ENCODE measurements around the gene FGF3.
"Not testable (repeated sequence)": the region's sequence is repeated elsewhere in the genome, so short reads cannot be mapped to it uniquely, and the experiment has no call there.

FGF3 gene

DNA sequence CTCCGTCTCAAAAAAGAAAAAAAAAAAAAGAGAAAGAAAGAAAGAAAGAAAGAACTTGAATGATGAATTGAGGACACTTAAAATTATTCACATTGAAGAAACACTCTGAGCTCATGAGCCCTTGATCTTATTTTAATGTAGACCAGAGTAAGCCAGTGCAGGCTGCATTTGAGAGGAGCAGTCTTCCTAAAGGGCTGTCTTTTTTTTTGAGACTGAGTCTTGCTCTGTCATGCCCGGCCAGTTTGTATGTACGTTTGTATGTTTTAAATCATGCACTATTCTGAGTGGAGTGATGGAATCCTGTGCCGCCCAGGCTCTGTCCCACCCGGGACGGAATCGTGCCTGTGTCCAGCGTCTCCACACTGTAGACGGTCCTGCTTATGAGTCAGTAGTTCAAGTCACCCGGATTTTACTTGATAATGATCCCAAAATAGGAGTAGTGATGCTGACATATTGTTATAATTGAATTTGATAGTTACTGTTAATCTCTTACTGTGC is 53.7 kb downstream of the FGF3 start:
- no peak for TF ChIP-seq ZNF274 (IDR thresholded peaks at IDR 0.05; ENCODE audit: low read depth, low read length)
- no peak overlapping the region for H3K4me3 ChIP-seq (ENCODE audit: low read length)

DNA sequence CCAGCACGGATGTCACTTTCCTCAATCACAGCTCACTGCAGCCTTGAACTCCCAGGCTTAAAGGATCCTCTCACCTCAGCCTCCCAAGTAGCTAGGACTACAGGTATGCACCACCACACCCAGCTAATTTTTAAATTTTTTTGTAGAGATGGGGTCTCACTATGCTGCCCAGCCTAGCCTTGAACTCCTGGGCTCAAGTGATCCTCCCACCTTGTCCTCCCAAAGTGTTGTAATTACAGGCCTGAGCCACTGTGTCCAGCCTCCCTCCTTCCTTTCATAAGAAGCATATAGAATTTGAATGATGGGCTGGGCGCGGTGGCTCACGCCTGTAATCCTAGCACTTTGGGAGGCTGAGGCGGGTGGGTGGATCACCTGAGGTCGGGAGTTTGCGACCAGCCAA is 54.3 kb downstream of the FGF3 start:
- not testable (repeated sequence) for H3K4me3 ChIP-seq (ENCODE audit: low read length)

DNA sequence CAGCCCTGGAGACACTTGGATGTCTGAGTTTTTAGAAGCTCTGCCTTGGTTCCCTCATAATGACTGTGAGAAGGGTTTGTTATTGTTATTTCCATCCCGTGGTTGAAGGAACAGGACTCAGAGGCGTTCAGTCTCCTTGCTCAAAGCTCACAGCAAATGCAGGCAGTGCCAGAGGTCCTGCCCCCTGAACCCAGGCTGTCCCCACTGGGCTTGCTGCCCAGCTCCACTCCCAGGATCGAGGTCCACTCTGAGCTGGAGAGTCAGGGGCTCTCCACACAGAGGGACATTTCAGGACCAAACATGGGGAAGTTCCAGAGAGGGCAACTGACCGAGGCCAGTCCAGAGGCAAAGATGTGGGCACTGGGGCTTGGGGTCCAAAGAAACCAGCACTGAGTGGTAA is 58.9 kb downstream of the FGF3 start:
- no peak overlapping the region for H3K4me3 ChIP-seq (ENCODE audit: low read length)
- no peak for TF ChIP-seq ZNF274 (IDR thresholded peaks at IDR 0.05; ENCODE audit: low read depth, low read length)
